ENCODE measurements around the gene C1orf167.

The C1orf167 gene

DNA sequence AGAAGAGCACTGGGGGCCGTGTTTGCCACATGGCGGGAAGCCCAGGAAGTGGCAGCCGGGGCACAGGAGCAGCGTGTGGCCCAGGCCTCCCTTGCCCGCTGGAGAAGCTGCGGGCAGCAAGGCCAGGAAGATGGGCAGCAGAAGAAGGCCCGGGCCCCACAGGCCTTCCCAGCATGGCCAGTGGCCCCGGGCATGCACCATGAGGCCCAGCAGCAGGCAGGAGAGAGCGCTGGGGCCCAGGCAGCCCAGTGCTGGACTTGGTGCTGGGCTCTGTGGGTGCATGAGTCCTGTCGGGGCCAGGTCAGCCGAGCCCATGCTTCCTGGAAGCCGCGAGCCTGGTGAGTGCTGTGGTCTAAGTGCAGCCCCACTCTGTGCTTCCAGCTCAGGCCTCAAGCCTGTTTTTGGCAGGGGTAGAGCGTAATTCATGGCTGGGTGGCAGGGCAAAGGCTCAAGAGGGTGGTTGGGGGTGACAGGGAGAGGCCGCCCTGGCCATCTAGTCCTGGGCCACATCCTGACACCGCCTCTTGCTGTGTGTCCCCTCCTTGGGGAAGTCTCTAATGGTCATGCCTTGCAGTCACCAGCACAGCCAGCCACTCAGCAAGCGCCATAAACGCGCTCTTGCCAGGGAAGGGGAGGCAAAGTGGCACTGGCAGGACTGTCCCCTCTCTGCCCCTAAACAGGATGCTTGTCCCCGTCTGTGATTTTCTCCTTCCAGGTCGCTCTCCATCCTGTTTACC, 22.4 kb downstream of the C1orf167 start:
- DNase-seq (ENCODE audit: low read depth in 2 of 2), result no peak

DNA sequence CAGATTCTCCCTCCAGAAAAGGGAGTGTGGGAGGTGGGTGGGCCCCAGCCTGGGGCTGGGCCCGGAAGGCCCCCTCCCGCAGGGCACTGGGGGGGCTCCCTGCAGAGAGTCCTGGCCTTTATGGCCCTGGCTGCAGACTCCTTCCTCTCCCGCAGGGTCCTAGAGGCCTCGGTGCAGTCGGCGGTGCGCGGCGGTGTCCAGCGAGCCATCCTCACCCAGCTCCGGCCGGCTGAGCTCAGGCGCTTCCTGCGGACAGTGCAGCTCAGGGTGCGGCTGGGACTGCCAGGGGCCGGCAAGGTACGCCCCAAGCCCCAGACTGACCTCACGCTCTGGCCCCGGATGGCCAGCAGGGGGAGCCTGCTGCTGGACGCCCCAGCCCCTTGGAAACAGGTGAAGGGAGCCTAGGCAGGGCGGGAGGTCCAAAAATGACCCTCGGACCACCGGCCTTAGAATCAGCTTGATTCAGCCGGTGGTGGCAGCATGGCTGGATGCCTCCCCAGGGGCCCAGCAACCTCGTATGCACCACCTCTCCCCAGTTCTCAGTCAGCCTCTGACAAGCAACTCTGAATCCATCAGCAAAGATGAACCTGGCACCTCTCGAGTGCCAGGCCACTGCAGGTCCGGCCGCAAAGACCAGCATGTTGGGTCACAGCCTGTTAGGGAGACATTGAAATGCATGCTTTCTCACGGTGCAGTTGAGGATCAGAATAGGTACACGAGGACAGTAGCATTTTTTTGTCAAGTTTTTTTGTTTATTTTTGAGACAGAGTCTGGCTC, 23.2 kb downstream of the C1orf167 start:
- no peak for DNase-seq (ENCODE audit: low read depth in 2 of 2)

GRCh38 chr1:11786168-11786567, 24.2 kb downstream of the C1orf167 start:
- no peak for DNase-seq (ENCODE audit: low read depth in 2 of 2)

DNA sequence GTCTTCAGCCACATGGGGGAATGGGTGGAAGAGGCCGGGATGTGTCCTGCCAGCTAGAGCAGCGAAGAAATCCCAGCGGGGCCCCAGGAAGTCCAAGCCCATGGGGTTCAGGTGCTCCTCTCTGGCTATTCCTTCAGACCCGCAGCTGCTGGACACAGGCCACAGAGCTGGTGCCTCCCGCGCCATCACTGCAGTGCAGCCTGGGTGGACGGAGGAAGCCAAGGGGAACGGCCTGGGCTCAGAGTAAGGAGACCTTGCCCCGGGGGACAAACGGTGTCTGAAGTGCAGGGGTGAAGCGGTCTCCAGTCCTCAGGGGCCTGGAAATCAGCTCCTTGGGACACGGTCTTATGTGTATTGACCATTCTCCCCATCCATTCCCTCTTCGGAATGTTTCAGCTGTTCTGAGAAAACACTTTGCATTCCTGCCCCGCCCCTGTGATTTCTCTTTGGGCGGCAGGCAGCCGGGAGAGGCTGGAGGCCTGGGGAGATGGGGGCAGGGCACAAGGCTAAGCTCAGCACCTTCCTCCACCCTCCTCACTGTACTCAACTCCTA, 25.3 kb downstream of the C1orf167 start:
- DNase-seq (ENCODE audit: low read depth in 2 of 2), result no peak

DNA sequence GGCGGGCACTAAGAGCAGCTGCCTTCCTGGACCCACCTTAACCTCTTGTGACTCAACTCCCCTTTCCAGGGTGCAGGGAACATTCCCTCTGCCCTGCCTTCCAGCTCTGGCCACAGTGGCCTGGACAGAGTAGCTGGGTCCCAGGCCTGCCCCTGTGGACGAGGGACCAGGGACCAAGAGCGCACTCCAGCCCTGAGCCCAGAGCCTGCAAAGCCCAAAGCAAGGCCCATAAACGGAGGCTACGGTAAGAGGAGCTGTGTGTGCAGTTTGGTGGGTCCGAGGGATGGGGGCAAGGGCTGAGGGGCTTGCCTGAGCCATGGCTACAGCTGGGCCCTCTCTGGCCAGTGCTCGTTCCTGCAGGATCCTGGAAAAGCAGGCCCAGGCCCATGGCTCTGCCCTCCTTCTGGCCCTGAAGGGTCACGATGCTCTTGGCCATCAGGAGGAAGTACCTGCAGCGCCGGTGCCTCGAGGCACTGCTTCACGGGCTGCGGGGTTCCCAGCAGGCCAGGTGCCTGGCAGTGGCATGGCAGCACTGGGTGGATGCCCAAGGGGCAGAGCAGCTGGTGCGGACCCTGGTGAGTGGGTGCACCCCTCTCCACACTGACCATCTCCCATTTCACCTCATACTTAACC, 25.9 kb downstream of the C1orf167 start:
- no peak for DNase-seq (ENCODE audit: low read depth in 2 of 2)

DNA sequence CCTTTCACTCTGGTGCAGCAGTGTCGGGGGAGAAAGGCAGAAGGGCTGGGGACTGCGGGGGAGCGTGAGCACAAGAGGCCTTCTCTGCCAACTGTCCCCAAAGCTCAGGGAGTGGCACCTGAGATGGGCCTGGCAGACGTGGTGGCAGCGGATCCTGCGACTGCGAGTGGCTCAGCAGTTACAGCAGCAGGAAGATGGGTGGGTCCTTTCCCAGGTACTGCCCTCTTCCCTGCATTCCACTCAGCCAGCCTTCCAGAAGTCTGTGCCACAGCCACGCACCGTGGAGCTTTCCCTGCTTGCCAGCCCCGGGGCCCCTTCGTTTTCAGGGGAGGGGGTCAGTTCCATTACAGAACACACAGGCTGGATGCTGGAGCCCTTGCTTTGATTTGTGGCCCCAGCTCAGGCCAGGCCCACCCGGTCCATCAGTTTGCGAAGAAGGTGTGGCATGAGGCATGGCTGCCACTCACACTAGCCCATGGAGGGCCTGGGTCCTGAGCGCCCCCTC, 26.6 kb downstream of the C1orf167 start:
- DNase-seq (ENCODE audit: low read depth in 2 of 2), result no peak

DNA sequence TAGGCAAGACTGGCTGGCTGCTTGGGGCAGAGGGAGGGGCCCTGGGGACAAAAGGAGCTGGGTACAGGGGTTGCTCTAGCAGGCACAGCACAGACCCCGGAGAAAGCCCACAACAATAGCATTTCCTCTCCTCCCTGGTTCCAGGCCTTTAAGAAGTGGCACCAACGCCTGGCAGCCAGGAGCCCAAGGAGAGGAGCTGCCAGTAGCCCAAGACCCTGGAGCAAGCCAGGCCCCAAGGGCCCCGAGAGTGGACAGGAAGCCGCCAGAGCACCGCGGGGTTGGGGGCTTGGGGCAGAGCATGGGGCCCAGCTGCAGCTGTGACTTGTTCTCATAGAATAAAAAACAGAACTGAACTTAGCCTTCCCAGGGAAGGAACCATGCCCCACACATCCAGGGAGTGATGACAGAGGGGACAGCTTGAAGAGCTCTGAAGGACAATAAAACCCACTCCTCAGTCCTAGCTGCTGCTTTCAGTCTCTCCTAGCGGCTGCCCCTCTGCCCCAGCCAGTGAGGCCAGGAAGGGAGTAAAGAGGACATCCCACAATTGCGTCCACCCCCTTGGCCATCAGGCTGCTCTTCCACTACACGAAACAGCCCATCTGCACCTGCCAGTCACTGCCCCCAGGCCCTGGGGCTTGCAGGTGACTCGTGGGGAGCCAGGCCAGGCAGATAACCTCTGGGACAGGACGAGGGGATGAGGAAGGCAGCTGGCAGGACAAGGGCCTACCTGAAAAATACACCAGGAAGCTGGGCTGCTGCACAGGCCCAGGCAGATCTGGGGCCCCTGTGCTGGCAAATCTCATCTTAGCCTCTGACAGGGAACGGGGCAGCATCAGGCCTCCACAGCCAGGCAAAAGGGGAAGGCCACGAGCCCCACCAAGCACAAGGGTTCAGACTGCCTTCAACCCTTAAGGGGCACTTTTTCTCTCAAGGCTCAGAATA, 27.4 kb downstream of the C1orf167 start:
- no peak for DNase-seq (ENCODE audit: low read depth in 2 of 2)

GRCh38 chr1:11790101-11790879, 28.3 kb downstream of the C1orf167 start:
- no peak for DNase-seq (ENCODE audit: low read depth in 2 of 2)

- DNase-seq (ENCODE audit: low read depth in 2 of 2), result no peak
These were observed 29.1 kb downstream of the C1orf167 start for GRCh38 chr1:11790880-11791715.

GRCh38 chr1:11792106-11792505, 30.1 kb downstream of the C1orf167 start:
- DNase-seq (ENCODE audit: low read depth in 2 of 2), result no peak

DNA sequence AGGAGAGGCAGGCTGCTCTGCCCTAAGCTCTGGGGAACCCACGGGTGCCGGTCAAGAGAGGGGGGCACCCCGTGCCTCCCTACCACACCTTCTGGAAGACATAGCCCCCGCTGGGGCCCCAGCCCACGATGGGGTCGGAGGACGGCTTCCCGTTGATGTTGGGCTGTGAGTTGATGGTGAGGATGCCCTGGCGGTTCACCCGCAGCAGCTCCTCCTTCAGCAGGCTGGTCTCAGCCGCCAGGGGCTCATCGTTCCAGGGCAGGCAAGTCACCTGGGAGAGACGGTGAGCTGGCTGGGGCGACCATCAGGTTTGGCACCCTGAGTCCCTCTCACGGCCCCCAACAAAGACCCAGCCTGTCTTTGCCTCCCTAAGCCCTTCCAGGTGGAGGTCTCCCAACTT, 31.8 kb downstream of the C1orf167 start:
- no peak for DNase-seq (ENCODE audit: low read depth in 2 of 2)

DNA sequence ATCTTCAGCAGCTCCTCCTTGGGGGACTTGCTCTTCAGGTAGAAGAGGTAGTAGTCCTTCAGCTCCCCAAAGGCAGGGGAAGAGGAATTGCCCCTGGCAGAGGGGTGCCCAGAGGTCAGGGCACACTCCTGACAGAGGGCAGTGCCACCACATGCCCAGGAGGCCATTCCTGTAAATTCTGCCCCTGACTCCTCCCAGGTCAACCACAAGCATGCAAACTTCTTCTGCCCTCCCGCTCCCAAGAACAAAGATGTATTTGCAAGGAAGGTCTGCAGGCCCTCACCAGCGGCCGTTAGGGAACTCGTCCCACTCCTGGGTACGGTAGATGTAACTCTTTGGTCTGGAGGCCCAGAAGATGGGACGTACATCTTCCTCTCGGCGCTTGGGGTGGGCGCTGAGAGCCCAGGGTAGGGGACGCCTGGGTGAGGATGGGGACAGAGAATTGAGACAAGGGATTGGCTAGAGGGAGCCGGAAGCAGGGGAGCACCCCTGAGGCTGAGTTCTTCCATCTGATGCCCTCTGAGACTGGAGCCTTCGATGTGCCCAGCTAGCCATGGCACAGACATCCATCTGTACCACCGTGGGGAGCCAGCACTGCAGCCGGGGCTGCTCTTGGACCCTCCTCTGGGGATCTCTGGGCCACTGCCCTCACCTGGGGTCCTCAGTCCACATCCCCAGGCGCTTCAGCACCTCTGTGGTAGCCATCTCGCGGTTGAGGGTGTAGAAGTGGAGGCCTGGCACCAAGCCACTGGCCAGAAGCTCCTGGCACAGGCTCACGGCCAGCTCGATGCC, 32.6 kb downstream of the C1orf167 start:
- DNase-seq (ENCODE audit: low read depth in 2 of 2), result no peak

DNA sequence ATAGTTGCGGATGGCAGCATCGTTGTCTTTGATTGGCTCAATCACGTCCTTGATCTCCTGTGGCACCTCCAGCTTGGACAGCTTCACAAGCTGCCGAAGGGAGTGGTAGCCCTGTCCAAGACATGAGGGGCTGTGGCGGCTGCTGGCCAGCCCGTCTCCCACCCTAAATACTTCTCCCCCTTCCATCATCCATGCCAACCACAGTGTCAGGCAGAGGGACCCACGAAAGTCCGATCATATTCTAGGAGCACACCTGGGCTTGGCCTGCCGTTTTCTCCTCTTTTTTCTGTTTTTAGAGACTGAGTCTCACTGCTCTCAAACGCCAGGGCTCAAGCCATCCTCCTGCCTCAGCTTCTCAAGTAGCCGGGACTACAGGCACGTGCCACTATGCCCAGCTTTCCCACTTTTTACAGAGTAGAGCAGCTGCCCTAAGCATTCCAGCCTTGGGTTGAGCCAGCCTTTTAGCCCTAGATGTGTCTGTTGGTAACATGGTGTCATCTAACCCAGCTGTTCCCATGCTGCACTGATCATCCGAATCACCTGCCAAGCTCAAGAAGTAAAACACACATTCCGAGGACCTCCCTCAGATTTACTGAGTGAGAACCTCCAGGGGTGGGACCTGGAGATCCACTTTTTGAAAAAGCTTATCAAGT, 33.4 kb downstream of the C1orf167 start:
- DNase-seq (ENCODE audit: low read depth in 2 of 2), result no peak

GRCh38 chr1:11796036-11796828, 34.2 kb downstream of the C1orf167 start:
- no peak for DNase-seq (ENCODE audit: low read depth in 2 of 2)

- DNase-seq (ENCODE audit: low read depth in 2 of 2), result no peak
These were observed 35.7 kb downstream of the C1orf167 start for GRCh38 chr1:11797525-11798216.

- DNase-seq (ENCODE audit: low read depth in 2 of 2), result no peak
These were observed 37.1 kb downstream of the C1orf167 start for GRCh38 chr1:11799099-11799498.

DNA sequence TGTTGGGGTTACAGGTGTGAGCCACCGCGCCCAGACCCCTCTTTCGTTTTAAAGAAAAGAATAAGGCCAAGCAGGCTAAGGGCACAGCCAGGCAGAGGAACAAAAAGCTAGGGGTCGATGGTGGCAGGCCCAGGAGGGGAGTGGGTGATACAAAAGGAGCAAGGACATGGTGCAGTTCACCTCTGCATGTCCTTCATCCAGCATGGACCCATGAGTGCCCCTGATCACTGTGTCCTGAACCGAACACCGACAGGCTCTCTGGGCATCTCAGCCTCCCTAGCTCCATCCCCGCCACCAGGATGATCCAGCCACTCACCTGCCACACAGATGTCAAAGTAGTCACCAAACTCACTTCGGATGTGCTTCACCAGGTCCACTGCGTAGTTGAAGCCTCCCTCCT, 37.9 kb downstream of the C1orf167 start:
- no peak for DNase-seq (ENCODE audit: low read depth in 2 of 2)

Data from stimulated activated CD8-positive, alpha-beta memory T cell treated with anti-CD3 and anti-CD28 coated beads, Interleukin-7, amount 100 ng/mL, for 1 hour (primary cell).